Measurements from ENCODE around the gene HEPN1. TPM values are rescaled to one million over a fixed set of nuclear protein-coding genes. Genes with fewer than 3 reads are reported as not detected.

HEPN1 gene
- total and polyA plus RNA-seq, 2 of the 8 experiments (the other 6 are each of a cell fraction or from before 2014, with no cell fraction given), result not detected

- Histone ChIP-seq H2BK12ac (ENCODE audit: low read depth, low read length) (no peak overlapping the region), H2BK20ac (ENCODE audit: low read length) (no peak overlapping the region), H3K56ac (replicated peaks; ENCODE audit: insufficient read length, low read depth, low read length) (no peak overlapping the region), H2BK15ac (ENCODE audit: low read length) (no peak overlapping the region), H3K4me1 (replicated peaks in 1 of 4; ENCODE audit: control insufficient read depth in 3 of 4, insufficient read depth in 4 of 4, low read length in 3 of 4) (no peaks in the 10 kb centered on the region; a peak in 1 of 7 replicates), H3K23me2 (ENCODE audit: low read depth, low read length) (no peaks in the 10 kb centered on the region), H3K27ac (ENCODE audit: low read depth, low read length) (no peak overlapping the region), H2AK5ac (ENCODE audit: low read depth, low read length) (no peak overlapping the region), H3K4ac (replicated peaks; ENCODE audit: insufficient read length, low read depth, low read length) (no peak overlapping the region), H2AFZ (ENCODE audit: low read length) (no peak overlapping the region), H3K79me2 (ENCODE audit: control insufficient read depth in 1 of 2, insufficient read depth in 2 of 2, low read length in 2 of 2) (no peaks in the 10 kb centered on the region), H4K91ac (replicated peaks; ENCODE audit: insufficient read length, low read length) (no peak overlapping the region), H3K9me3 (ENCODE audit: insufficient read depth in 2 of 2, low read depth in 1 of 2, low read length in 1 of 2) (no peaks in the 10 kb centered on the region), H3K9ac (replicated peaks in 1 of 4; ENCODE audit: extremely low read depth in 1 of 4, low read depth in 3 of 4, low read length in 3 of 4) (no peak overlapping the region; a peak in 1 of 7 replicates), H3K14ac (ENCODE audit: insufficient read length) (no peak overlapping the region), H3K79me1 (ENCODE audit: low read depth, low read length) (no peaks in the 10 kb centered on the region), H3K23ac (ENCODE audit: insufficient read length) (no peak overlapping the region), H3K18ac (ENCODE audit: extremely low read depth, low read length) (no peak overlapping the region), H2BK120ac (replicated peaks; ENCODE audit: low read depth, low read length) (no peak overlapping the region), H4K5ac (ENCODE audit: insufficient read length, low read depth, low read length) (no peak overlapping the region), H4K8ac (ENCODE audit: extremely low read depth, insufficient read depth, low read length) (0 out of 2 replicates have a peak overlapping the region, but pooled peaks have one; percentile 30), H2BK5ac (ENCODE audit: low read depth, low read length) (no peak overlapping the region), H3K4me2 (ENCODE audit: insufficient read depth in 1 of 2, low read depth in 2 of 2, low read length in 2 of 2) (no peak overlapping the region), H3K36me3 (ENCODE audit: control insufficient read depth in 2 of 4, insufficient read depth in 4 of 4, low read length in 3 of 4) (no peaks in the 10 kb centered on the region), H4K20me1 (replicated peaks in 1 of 2; ENCODE audit: control insufficient read depth in 1 of 2, insufficient read depth in 2 of 2, low read length in 2 of 2) (no peaks in the 10 kb centered on the region), H3K4me3 (ENCODE audit: extremely low read depth in 1 of 4, insufficient read depth in 2 of 4, low read depth in 3 of 4, low read length in 4 of 4) (no peak overlapping the region), H3K27me3 (replicated peaks in 1 of 4; ENCODE audit: control insufficient read depth in 3 of 4, extremely low read depth in 1 of 4, insufficient read depth in 3 of 4, low read length in 3 of 4) (peaks cover 0 to 3% (median under 1%) of the 10 kb centered on the region in 4 experiments; a peak in 2 of 7 replicates)
- CTCF ChIA-PET (ENCODE audit: partially characterized antibody), result interaction anchor here (0.7 to 4.8 kb wide), 12 partner anchors 9 to 455 kb away, joined by 3 to 22 read pairs (median 4); no protein-coding TSS in a partner anchor
- POLR2A ChIA-PET (ENCODE audit: partially characterized antibody), result interaction anchor here (1.8 kb wide), 1 partner anchor 9 kb away, joined by 7 read pairs; no protein-coding TSS in a partner anchor
- TF ChIP-seq CBX5 (IDR thresholded peaks at IDR 0.05; ENCODE audit: low read depth, low read length) (no peak), CTCF (IDR thresholded peaks at IDR 0.05; ENCODE audit: control extremely low read depth in 1 of 3, insufficient read depth in 1 of 3, low read depth in 1 of 3, low read length in 3 of 3) (peak; percentile 42 to 65 (median 50)), RAD21 (IDR thresholded peaks at IDR 0.05 in 1 of 2, conservative IDR thresholded peaks at IDR 0.05 in 1 of 2; ENCODE audit: low read depth in 2 of 2, low read length in 2 of 2) (peak; percentile 40 to 52), MAX (IDR thresholded peaks at IDR 0.05) (0 out of 2 replicates have a peak, but pooled peaks have one; percentile 8), SRF (IDR thresholded peaks at IDR 0.05; ENCODE audit: low read depth, low read length) (no peak)
- no peak for FAIRE-seq
- DNase-seq (ENCODE audit: low read depth in 1 of 2, low spot score in 2 of 2), result peak in 1 of 2 experiments; percentile 51
- WGBS, 2 experiments (ENCODE audit: extremely low coverage in 1 of 2, insufficient coverage in 1 of 2, insufficient read length in 1 of 2, insufficient replicate concordance in 2 of 2, low coverage in 1 of 2, low lambda C conversion rate in 2 of 2, missing lambda C conversion rate in 1 of 2), result 64% methylated on average over 12 of the region's 12 CpGs; no CpG with 5 or more reads in 1 of the 2 experiments
Measured at GRCh38 chr11:124891373-124891861, 27.6 kb upstream of the HEPN1 start.
